ENCODE results near the gene PRPF19. TPM values are rescaled to one million over a fixed set of nuclear protein-coding genes. Genes with fewer than 3 reads are reported as not detected.
A peak's percentile ranks its signal among the peaks of the same experiment; 100 is the strongest.

PRPF19 gene
- total and polyA plus RNA-seq, 2 of the 13 experiments (the other 11 are each of a cell fraction or from before 2014, with no cell fraction given), result 27.4 to 91.1 TPM

GRCh38 chr11:60844870-60845221, 61.5 kb downstream of the PRPF19 start (continued):
- no peak for TF ChIP-seq ZBTB10 (CRISPR knock-in tag; IDR thresholded peaks at IDR 0.05; ENCODE audit: borderline replicate concordance)
- TF ChIP-seq, protein P1, sequence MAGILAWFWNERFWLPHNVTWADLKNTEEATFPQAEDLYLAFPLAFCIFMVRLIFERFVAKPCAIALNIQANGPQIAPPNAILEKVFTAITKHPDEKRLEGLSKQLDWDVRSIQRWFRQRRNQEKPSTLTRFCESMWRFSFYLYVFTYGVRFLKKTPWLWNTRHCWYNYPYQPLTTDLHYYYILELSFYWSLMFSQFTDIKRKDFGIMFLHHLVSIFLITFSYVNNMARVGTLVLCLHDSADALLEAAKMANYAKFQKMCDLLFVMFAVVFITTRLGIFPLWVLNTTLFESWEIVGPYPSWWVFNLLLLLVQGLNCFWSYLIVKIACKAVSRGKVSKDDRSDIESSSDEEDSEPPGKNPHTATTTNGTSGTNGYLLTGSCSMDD (CRISPR knock-in tag; IDR thresholded peaks at IDR 0.05), result no peak
- TF ChIP-seq HNF1A (IDR thresholded peaks at IDR 0.05; ENCODE audit: low read depth), result no peak
- peak; percentile 76; the same call in 1 of the 2 replicates for TF ChIP-seq HNF1A (CRISPR knock-in tag; IDR thresholded peaks at IDR 0.05; ENCODE audit: borderline replicate concordance)
- TF ChIP-seq ARID5B (CRISPR knock-in tag; IDR thresholded peaks at IDR 0.05), result peak; percentile 94
- 0 out of 2 replicates have a peak, but pooled peaks have one; percentile 24 for TF ChIP-seq ZNF136 (CRISPR knock-in tag; IDR thresholded peaks at IDR 0.05; ENCODE audit: low read depth)
- TF ChIP-seq KAT2B (IDR thresholded peaks at IDR 0.05; ENCODE audit: borderline replicate concordance, low read depth, low read length), result no peak
- TF ChIP-seq ZNF878 (CRISPR knock-in tag; IDR thresholded peaks at IDR 0.05), result peak; percentile 72; the same call in 1 of the 2 replicates
- no peak; the same call in 1 of the 2 replicates for TF ChIP-seq ZNF580 (CRISPR knock-in tag; IDR thresholded peaks at IDR 0.05; ENCODE audit: borderline replicate concordance, low read depth)
- no peak for TF ChIP-seq ZNF768 (CRISPR knock-in tag; IDR thresholded peaks at IDR 0.05)
- TF ChIP-seq, protein P2, sequence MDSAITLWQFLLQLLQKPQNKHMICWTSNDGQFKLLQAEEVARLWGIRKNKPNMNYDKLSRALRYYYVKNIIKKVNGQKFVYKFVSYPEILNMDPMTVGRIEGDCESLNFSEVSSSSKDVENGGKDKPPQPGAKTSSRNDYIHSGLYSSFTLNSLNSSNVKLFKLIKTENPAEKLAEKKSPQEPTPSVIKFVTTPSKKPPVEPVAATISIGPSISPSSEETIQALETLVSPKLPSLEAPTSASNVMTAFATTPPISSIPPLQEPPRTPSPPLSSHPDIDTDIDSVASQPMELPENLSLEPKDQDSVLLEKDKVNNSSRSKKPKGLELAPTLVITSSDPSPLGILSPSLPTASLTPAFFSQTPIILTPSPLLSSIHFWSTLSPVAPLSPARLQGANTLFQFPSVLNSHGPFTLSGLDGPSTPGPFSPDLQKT (CRISPR knock-in tag; IDR thresholded peaks at IDR 0.05; ENCODE audit: borderline replicate concordance), result no peak
- peak; percentile 70 for TF ChIP-seq RFX1 (IDR thresholded peaks at IDR 0.05)
- no peak for TF ChIP-seq TOE1 (CRISPR knock-in tag; IDR thresholded peaks at IDR 0.05)
- TF ChIP-seq, protein P3, sequence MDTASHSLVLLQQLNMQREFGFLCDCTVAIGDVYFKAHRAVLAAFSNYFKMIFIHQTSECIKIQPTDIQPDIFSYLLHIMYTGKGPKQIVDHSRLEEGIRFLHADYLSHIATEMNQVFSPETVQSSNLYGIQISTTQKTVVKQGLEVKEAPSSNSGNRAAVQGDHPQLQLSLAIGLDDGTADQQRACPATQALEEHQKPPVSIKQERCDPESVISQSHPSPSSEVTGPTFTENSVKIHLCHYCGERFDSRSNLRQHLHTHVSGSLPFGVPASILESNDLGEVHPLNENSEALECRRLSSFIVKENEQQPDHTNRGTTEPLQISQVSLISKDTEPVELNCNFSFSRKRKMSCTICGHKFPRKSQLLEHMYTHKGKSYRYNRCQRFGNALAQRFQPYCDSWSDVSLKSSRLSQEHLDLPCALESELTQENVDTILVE (CRISPR knock-in tag; IDR thresholded peaks at IDR 0.05), result 0 out of 2 replicates have a peak, but pooled peaks have one; percentile 54
- TF ChIP-seq ZNF674 (CRISPR knock-in tag; IDR thresholded peaks at IDR 0.05; ENCODE audit: low read depth), result no peak

Data from HepG2 (cell line).